GM12878 (cell line): ENCODE results near the gene RERE. TPM values are rescaled to one million over a fixed set of nuclear protein-coding genes. Genes with fewer than 3 reads are reported as not detected.

Experiments used
- ATAC-seq: fragments of 200-7000 bp; cut with Tn5 transposase; 3 replicates; pipeline ENCODE4 v1.9.1; 2020; ENCODE audit warnings: mild to moderate bottlenecking, moderate library complexity
- BruUV-seq: library from RNA; stranded (reverse); fragments of 400-500 nt; replicated peaks from 2 replicates; lab custom pipeline; 2021; lab: Mats Ljungman, UMichigan
- CTCF ChIA-PET: fragments of 300-600 bp; sonication (Branson Sonifier 250); formaldehyde crosslinking; extraction: SDS; loops from one replicate; lab custom pipeline; 2021; ENCODE audit warnings: inconsistent platforms; lab: Yijun Ruan, JAX
- POLR2A ChIA-PET: fragments of 350-600 bp; formaldehyde crosslinking; extraction: SDS; loops from one replicate; lab custom pipeline; 2021; ENCODE audit warnings: inconsistent platforms; lab: Charles Lee
- RAD21 ChIA-PET: fragments of 300-600 bp; sonication (Branson Sonifier 250); formaldehyde crosslinking; loops from one replicate; lab custom pipeline; 2023; ENCODE audit warnings: antibody characterized with exemption; ENCODE audit not compliant: unreplicated experiment; lab: Charles Lee
- SMC1A ChIA-PET: fragments of 300-600 bp; sonication (Branson Sonifier 250); formaldehyde crosslinking; loops from one replicate; lab custom pipeline; 2023; ENCODE audit not compliant: unreplicated experiment, uncharacterized antibody; lab: Charles Lee
- DNase-seq: peaks from one replicate; pipeline ENCODE4 v3.0.0-alpha.2; 2011; ENCODE audit warnings: low read depth, low spot score
- FAIRE-seq: peaks from 3 replicates; lab custom pipeline; 2011; peaks lifted over from hg19 to GRCh38; lab: Jason Lieb, UNC
- H2AFZ ChIP-seq: 2 replicates; pipeline ENCODE4 v1.6.0; 2011; ENCODE audit warnings: low read depth, low read length, control low read depth; ENCODE audit not compliant: control insufficient read depth
- H3K27ac ChIP-seq: 2 replicates; pipeline ENCODE4 v1.5.1; 2011; ENCODE audit warnings: control low read depth; ENCODE audit not compliant: control insufficient read depth, insufficient read depth
- H3K27me3 ChIP-seq, 2 experiments: replicated peaks in 1 of 2; 2 replicates each; pipeline versions ENCODE4 v1.6.0 to v1.6.1; 2011; ENCODE audit warnings: low read length in 1 of 2; ENCODE audit not compliant: control insufficient read depth in 2 of 2, insufficient read depth in 2 of 2
- H3K36me3 ChIP-seq, 2 experiments: 2 replicates each; pipeline ENCODE4 v1.5.1; 2011; ENCODE audit warnings: low read length in 1 of 2; ENCODE audit not compliant: control insufficient read depth in 2 of 2, insufficient read depth in 2 of 2
- H3K4me1 ChIP-seq: 2 replicates; pipeline ENCODE4 v1.6.1; 2011; ENCODE audit warnings: mild to moderate bottlenecking, low read length, moderate library complexity, mixed read lengths; ENCODE audit not compliant: control insufficient read depth, insufficient read depth
- H3K4me2 ChIP-seq: 2 replicates; pipeline ENCODE4 v1.6.0; 2011; ENCODE audit warnings: control low read depth; ENCODE audit not compliant: control insufficient read depth, insufficient read depth
- H3K4me3 ChIP-seq: fragments of 200-600 bp; sonication (generic); 2 replicates; pipeline ENCODE4 v1.5.1; 2016
- H3K79me2 ChIP-seq: 2 replicates; pipeline ENCODE4 v1.6.0; 2011; ENCODE audit warnings: low read length; ENCODE audit not compliant: control insufficient read depth, insufficient read depth
- H3K9ac ChIP-seq: 2 replicates; pipeline ENCODE4 v1.8.0; 2011; ENCODE audit warnings: low read length, control low read depth, mixed read lengths; ENCODE audit not compliant: control insufficient read depth, insufficient read depth
- H3K9me3 ChIP-seq: replicated peaks from 3 replicates; pipeline ENCODE4 v1.5.1; 2011; ENCODE audit warnings: mild to moderate bottlenecking, low read length; ENCODE audit not compliant: control insufficient read depth, insufficient read depth
- H4K20me1 ChIP-seq: 2 replicates; pipeline ENCODE4 v1.6.0; 2011; ENCODE audit not compliant: control insufficient read depth, insufficient read depth
- BACH1 ChIP-seq: fragments of 450-650 bp; IDR thresholded peaks from 2 replicates; pipeline ENCODE4 v1.6.1; 2017; ENCODE audit warnings: mild to moderate bottlenecking, borderline replicate concordance
- CREM ChIP-seq: IDR thresholded peaks from 2 replicates; pipeline ENCODE4 v1.6.1; 2014; ENCODE audit warnings: antibody characterized with exemption, low read depth
- CTCF ChIP-seq, 3 experiments: IDR thresholded peaks in 2 of 3; conservative IDR thresholded peaks in 1 of 3; 2 replicates each; pipeline ENCODE4 v1.5.1; 2011; ENCODE audit warnings: low read depth in 3 of 3, low read length in 3 of 3, mild to moderate bottlenecking in 3 of 3, control low read depth in 2 of 3, moderate library complexity in 2 of 3, inconsistent platforms in 1 of 3, mixed read lengths in 1 of 3; ENCODE audit not compliant: control insufficient read depth in 2 of 3, insufficient read depth in 1 of 3; ENCODE audit errors: extremely low read depth in 1 of 3
- DPF2 ChIP-seq: fragments of 450-650 bp; IDR thresholded peaks from 2 replicates; pipeline ENCODE4 v1.6.1; 2017; ENCODE audit warnings: mild to moderate bottlenecking
- FOXM1 ChIP-seq: IDR thresholded peaks from 2 replicates; pipeline ENCODE4 v1.6.1; 2012; ENCODE audit warnings: low read depth, mild to moderate bottlenecking, inconsistent platforms, low read length, moderate library complexity
- IRF5 ChIP-seq: fragments of 450-650 bp; IDR thresholded peaks from 2 replicates; pipeline ENCODE4 v1.6.1; 2017; ENCODE audit warnings: borderline replicate concordance
- MEF2B ChIP-seq: fragments of 450-650 bp; IDR thresholded peaks from 2 replicates; pipeline ENCODE4 v1.6.1; 2018; ENCODE audit warnings: mild to moderate bottlenecking, moderate library complexity; ENCODE audit not compliant: partially characterized antibody, poor library complexity, severe bottlenecking
- MXI1 ChIP-seq: fragments of 150-350 bp; IDR thresholded peaks from 2 replicates; pipeline ENCODE4 v1.6.1; 2011; ENCODE audit warnings: low read depth, mild to moderate bottlenecking, inconsistent platforms, low read length, improper control_type of control experiment
- NRF1 ChIP-seq: conservative IDR thresholded peaks from 2 replicates; pipeline ENCODE4 v1.6.1; 2011; ENCODE audit warnings: mild to moderate bottlenecking, low read depth, low read length, improper control_type of control experiment
- PML ChIP-seq: IDR thresholded peaks from 2 replicates; pipeline ENCODE4 v1.6.1; 2012; ENCODE audit warnings: low read length, inconsistent platforms
- RFX5 ChIP-seq: IDR thresholded peaks from 2 replicates; pipeline ENCODE4 v1.6.1; 2011; ENCODE audit warnings: low read depth, low read length, improper control_type of control experiment
- STAT3 ChIP-seq: IDR thresholded peaks from 2 replicates; pipeline ENCODE4 v1.6.1; 2011; ENCODE audit warnings: low read depth, low read length, improper control_type of control experiment
- WGBS: methylation state at CpG from one replicate; pipeline ENCODE4 v1.1.6; 2016; ENCODE audit warnings: low lambda C conversion rate; ENCODE audit not compliant: insufficient replicate concordance, insufficient coverage; ENCODE audit errors: missing lambda C conversion rate; 5-methylcytosine and 5-hydroxymethylcytosine counted together
- in situ Hi-C: fragments of 300-500 bp; cut with MboI; formaldehyde crosslinking; loops from 9 replicates; pipeline ENCODE4 v1.14.3; 2018; ENCODE audit warnings: mixed read lengths
- intact Hi-C: fragments of 100-400 bp; cut with micrococcal nuclease; formaldehyde crosslinking; loops from one replicate; pipeline ENCODE4 v1.14.2; 2022; ENCODE audit not compliant: unreplicated experiment
- polyA plus RNA-seq, 11 experiments: library from polyadenylated mRNA; depleted of rRNA in 4 of 11; unstranded in 6 of 11; stranded (reverse) in 5 of 11; fragments of >200 nt; fragmentation: Nextera tagmentation in 4 of 11; fragmentation: Illumina TruSeq in 1 of 11; extraction: Ambion mirVana in 4 of 11; extraction: Trizol in 1 of 11; gene quantifications; 1 replicate in 1 of 11; 2 replicates in 10 of 11; pipeline versions ENCODE4 v1.2.1 to v1.2.3, GENCODE V29; 2011 to 2016; ENCODE audit warnings: inconsistent platforms in 2 of 11, missing spikeins in 2 of 11, low read depth in 1 of 11
- total RNA-seq, 4 experiments: library from RNA; depleted of rRNA in 3 of 4; stranded (reverse); fragments of >200 nt in 3 of 4; fragmentation: Illumina TruSeq in 1 of 4; extraction: Trizol in 1 of 4; gene quantifications; 2 replicates each; pipeline versions ENCODE4 v1.2.1 to v1.2.3, GENCODE V29; 2013 to 2021
- TF ChIP-seq, protein P1 (sequence below): IDR thresholded peaks from 2 replicates; pipeline ENCODE4 v1.6.1; 2011; ENCODE audit warnings: borderline replicate concordance, low read depth, mild to moderate bottlenecking, moderate library complexity, low read length; ENCODE audit not compliant: insufficient read depth, poor library complexity, severe bottlenecking
- TF ChIP-seq, protein P2 (sequence below): IDR thresholded peaks from 2 replicates; pipeline ENCODE4 v1.6.1; 2012; ENCODE audit warnings: low read depth, low read length, improper control_type of control experiment

The RERE gene
- total and polyA plus RNA-seq, 10 of the 15 experiments (the other 5 are each of a cell fraction or from before 2014, with no cell fraction given): 5.2 to 60.5 (median 20.2) TPM

DNA sequence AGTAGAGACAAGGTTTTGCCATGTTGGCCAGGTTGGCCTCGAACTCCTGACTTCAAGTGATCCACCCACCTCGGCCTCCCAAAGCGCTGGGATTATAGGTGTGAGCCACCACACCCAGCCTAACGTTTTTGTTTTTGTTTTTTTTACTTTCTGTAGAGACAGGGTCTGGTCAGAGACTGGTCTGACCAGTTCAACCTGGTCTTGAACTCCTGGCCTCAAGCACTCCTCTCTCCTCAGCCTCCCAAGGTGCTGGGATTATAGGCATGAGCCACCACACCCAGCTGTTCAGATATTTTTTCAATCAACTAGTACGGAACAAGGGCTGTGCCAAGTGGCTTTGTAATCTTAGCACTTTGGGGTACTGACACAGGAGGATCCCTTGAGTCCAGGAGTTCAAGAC lies 209.5 kb downstream of the RERE start (continued):
- TF ChIP-seq, protein P1, sequence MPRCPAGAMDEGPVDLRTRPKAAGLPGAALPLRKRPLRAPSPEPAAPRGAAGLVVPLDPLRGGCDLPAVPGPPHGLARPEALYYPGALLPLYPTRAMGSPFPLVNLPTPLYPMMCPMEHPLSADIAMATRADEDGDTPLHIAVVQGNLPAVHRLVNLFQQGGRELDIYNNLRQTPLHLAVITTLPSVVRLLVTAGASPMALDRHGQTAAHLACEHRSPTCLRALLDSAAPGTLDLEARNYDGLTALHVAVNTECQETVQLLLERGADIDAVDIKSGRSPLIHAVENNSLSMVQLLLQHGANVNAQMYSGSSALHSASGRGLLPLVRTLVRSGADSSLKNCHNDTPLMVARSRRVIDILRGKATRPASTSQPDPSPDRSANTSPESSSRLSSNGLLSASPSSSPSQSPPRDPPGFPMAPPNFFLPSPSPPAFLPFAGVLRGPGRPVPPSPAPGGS: no peak
- TF ChIP-seq IRF5: no peak
- TF ChIP-seq MXI1: no peak
- TF ChIP-seq BACH1: no peak
- no peak for TF ChIP-seq RFX5

DNA sequence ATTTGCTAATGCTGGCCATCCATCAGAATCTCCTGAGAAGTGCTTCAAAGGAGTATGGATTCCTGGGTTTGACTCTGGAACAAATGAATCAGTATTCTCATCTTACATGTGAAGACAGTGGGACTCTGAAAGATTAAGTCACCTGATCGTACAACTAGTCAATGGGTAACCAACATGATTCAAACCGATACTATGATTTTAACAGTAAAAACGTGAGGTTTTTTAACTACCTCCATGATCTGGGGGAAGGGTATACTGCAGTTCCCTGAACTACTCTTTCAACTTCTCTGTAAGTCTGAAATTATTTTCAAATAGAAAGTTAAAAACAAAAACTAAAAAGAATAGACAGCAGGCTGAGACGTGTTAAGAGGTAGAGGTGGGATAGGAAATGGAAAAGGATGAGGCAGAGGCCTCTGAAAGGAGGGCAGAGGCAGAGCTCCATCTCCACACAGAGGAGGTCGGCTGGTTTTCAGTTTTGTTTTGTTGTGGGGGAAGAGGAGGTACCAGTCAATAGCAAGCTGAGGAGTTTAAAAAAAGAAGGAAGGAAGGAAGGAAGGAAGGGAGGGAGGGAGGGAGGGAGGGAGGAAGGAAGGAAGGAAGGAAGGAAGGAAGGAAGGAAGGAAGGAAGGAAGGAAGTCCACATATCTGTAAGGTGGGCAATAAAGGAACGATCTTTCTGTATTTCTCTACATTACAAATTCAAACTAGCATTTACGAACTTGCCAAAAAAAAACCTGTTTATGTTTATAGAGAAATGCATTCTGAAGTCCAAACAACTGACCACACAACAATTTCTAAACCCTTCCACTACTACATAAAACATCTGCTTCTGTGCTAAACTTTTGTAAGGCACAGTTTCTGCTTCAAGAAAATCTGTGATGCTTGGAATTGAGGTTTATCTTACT lies 213.1 kb downstream of the RERE start:
- Histone ChIP-seq H3K36me3 (no peaks in the 10 kb centered on the region; a peak in 1 of 4 replicates), H2AFZ (no peak overlapping the region), H3K9me3 (no peaks in the 10 kb centered on the region), H3K4me2 (peak overlapping the region; percentile 60), H3K27me3 (no peaks in the 10 kb centered on the region), H3K9ac (no peak overlapping the region), H3K4me1 (peaks cover 19% of the 10 kb centered on the region), H3K27ac (peak overlapping the region; percentile 29; the same call in 1 of the 2 replicates), H4K20me1 (no peaks in the 10 kb centered on the region), H3K79me2 (peaks cover 4% of the 10 kb centered on the region; the same call in 1 of the 2 replicates), H3K4me3 (peak overlapping the region; percentile 46; the same call in 1 of the 2 replicates)
- ChIA-PET SMC1A (interaction anchor here (0.7 to 2.7 kb wide), 16 partner anchors 8 to 125 kb away, joined by 3 to 11 read pairs (median 4); no protein-coding TSS in a partner anchor), CTCF (interaction anchor here (1.0 to 2.2 kb wide), 5 partner anchors 20 to 67 kb away, joined by 3 to 9 read pairs (median 5); no protein-coding TSS in a partner anchor), RAD21 (interaction anchor here (0.6 to 1.9 kb wide), 7 partner anchors 16 to 404 kb away, joined by 3 to 7 read pairs (median 3); no protein-coding TSS in a partner anchor), POLR2A (interaction anchor here (0.6 to 1.0 kb wide), 2 partner anchors 31 to 57 kb away, joined by 3 read pairs; no protein-coding TSS in a partner anchor)
- intact Hi-C loops: loop anchor here (5.0 kb wide), 1 partner anchor 38 kb away; no protein-coding TSS in a partner anchor
- ATAC-seq (peak; percentile 95), FAIRE-seq (peak; percentile 96), DNase-seq (peak; percentile 82)
- 0% methylated on average over 7 of the region's 7 CpGs for WGBS
- no TSS peak for BruUV-seq
- in situ Hi-C loops: no loop called here
- TF ChIP-seq CREM (peak; percentile 35; the same call in 1 of the 2 replicates), NRF1 (no peak), STAT3 (no peak), MEF2B (peak; percentile 57), CTCF (IDR thresholded peaks at IDR 0.05 in 2 of 3, conservative IDR thresholded peaks at IDR 0.05 in 1 of 3; ENCODE audit: control insufficient read depth in 2 of 3, extremely low read depth in 1 of 3, insufficient read depth in 1 of 3, low read depth in 3 of 3, low read length in 3 of 3) (no peak), PML (peak; percentile 58; the same call in 1 of the 2 replicates), FOXM1 (peak; percentile 85; the same call in 1 of the 2 replicates), BACH1 (peak; percentile 31; the same call in 1 of the 2 replicates), DPF2 (peak; percentile 83)
- TF ChIP-seq, protein P2, sequence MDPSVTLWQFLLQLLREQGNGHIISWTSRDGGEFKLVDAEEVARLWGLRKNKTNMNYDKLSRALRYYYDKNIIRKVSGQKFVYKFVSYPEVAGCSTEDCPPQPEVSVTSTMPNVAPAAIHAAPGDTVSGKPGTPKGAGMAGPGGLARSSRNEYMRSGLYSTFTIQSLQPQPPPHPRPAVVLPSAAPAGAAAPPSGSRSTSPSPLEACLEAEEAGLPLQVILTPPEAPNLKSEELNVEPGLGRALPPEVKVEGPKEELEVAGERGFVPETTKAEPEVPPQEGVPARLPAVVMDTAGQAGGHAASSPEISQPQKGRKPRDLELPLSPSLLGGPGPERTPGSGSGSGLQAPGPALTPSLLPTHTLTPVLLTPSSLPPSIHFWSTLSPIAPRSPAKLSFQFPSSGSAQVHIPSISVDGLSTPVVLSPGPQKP: no peak
